Astrocyte (in vitro differentiated cells and primary cell): ENCODE measurements around the gene CHN2. TPM values are rescaled to one million over a fixed set of nuclear protein-coding genes. Genes with fewer than 3 reads are reported as not detected.

Source experiments
- DNase-seq: peaks from one replicate; pipeline ENCODE4 v3.0.0-alpha.2; 2010; ENCODE audit warnings: low read depth
- FAIRE-seq: peaks from 2 replicates; lab custom pipeline; 2011; peaks lifted over from hg19 to GRCh38; lab: Jason Lieb, UNC
- H2AFZ ChIP-seq: 2 replicates; pipeline ENCODE4 v1.6.0; 2012; ENCODE audit warnings: low read depth, low read length, inconsistent platforms
- H3K27ac ChIP-seq: 2 replicates; pipeline ENCODE4 v1.5.1; 2011; ENCODE audit warnings: low read depth, low read length, inconsistent platforms
- H3K27me3 ChIP-seq: 2 replicates; pipeline ENCODE4 v1.6.0; 2011; ENCODE audit warnings: low read length, inconsistent platforms; ENCODE audit not compliant: insufficient read depth
- H3K36me3 ChIP-seq: 2 replicates; pipeline ENCODE4 v1.5.1; 2011; ENCODE audit warnings: low read length, inconsistent platforms; ENCODE audit not compliant: insufficient read depth
- H3K4me1 ChIP-seq: 2 replicates; pipeline ENCODE4 v1.5.1; 2011; ENCODE audit warnings: low read length, inconsistent platforms; ENCODE audit not compliant: insufficient read depth
- H3K4me2 ChIP-seq: 2 replicates; pipeline ENCODE4 v1.6.0; 2012; ENCODE audit warnings: low read length, inconsistent platforms
- H3K4me3 ChIP-seq: 2 replicates; pipeline ENCODE4 v1.5.1; 2011; ENCODE audit warnings: low read depth, mild to moderate bottlenecking, low read length, inconsistent platforms; ENCODE audit not compliant: insufficient read depth
- H3K79me2 ChIP-seq: 2 replicates; pipeline ENCODE4 v1.6.0; 2012; ENCODE audit warnings: mild to moderate bottlenecking, low read length, inconsistent platforms; ENCODE audit not compliant: insufficient read depth
- H3K9ac ChIP-seq: 2 replicates; pipeline ENCODE4 v1.6.0; 2012; ENCODE audit warnings: mild to moderate bottlenecking, low read length, inconsistent platforms
- H3K9me3 ChIP-seq: 2 replicates; pipeline ENCODE4 v1.5.1; 2012; ENCODE audit warnings: low read depth, mild to moderate bottlenecking, low read length, inconsistent platforms; ENCODE audit not compliant: insufficient read depth
- H4K20me1 ChIP-seq: 2 replicates; pipeline ENCODE4 v1.6.0; 2012; ENCODE audit warnings: low read length, inconsistent platforms; ENCODE audit not compliant: insufficient read depth
- H3K27ac Mint-ChIP-seq: one replicate; pipeline ENCODE4 v1.8.0; 2021; ENCODE audit warnings: mild to moderate bottlenecking, mixed read lengths; ENCODE audit not compliant: unreplicated experiment
- H3K27me3 Mint-ChIP-seq: one replicate; pipeline ENCODE4 v1.8.0; 2021; ENCODE audit warnings: low read depth, mixed read lengths; ENCODE audit not compliant: unreplicated experiment
- H3K36me3 Mint-ChIP-seq: one replicate; pipeline ENCODE4 v1.8.0; 2021; ENCODE audit warnings: low read depth, mixed read lengths; ENCODE audit not compliant: unreplicated experiment
- H3K4me1 Mint-ChIP-seq: one replicate; pipeline ENCODE4 v1.8.0; 2021; ENCODE audit warnings: low read depth, mixed read lengths; ENCODE audit not compliant: unreplicated experiment
- H3K4me3 Mint-ChIP-seq: one replicate; pipeline ENCODE4 v1.8.0; 2021; ENCODE audit warnings: mild to moderate bottlenecking, moderate library complexity, mixed read lengths; ENCODE audit not compliant: unreplicated experiment
- H3K9me3 Mint-ChIP-seq: one replicate; pipeline ENCODE4 v1.8.0; 2021; ENCODE audit warnings: mild to moderate bottlenecking, mixed read lengths; ENCODE audit not compliant: unreplicated experiment
- CTCF ChIP-seq: IDR thresholded peaks from 2 replicates; pipeline ENCODE4 v1.5.1; 2011; ENCODE audit warnings: low read depth, mild to moderate bottlenecking, inconsistent platforms, low read length, moderate library complexity; ENCODE audit not compliant: insufficient read depth
- EZH2 ChIP-seq: IDR thresholded peaks from 2 replicates; pipeline ENCODE4 v1.6.1; 2012; ENCODE audit warnings: mild to moderate bottlenecking, low read length, inconsistent platforms; ENCODE audit not compliant: insufficient read depth
- total RNA-seq: library from RNA; stranded (reverse); gene quantifications from 2 replicates; pipeline ENCODE4 v1.2.1, GENCODE V29; 2021

Gene CHN2
- total RNA-seq, 1 donor from 2014 or later, result 2.5 TPM

DNA sequence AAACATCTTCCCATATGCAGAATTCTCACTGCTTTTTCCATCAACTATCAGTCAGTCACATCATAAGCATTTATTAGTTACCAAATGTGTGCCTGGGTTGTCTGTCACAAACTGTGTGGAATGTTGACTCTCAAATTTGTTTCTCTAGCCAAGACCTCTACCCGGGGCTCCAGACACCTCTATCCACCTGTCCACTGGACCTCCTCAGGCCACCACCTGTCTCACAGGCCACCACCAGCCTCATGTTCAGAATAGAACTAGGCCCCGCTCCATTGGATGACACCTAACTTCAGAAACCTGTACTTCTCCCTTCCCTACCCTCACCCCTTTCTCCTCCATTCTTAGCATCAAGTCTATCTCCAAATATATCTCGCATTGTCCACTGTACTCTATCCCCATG is 176.9 kb downstream of the CHN2 start:
- Mint-ChIP-seq H3K4me1 (peaks cover 12% of the 10 kb centered on the region), H3K27ac (no peak overlapping the region), H3K36me3 (no peaks in the 10 kb centered on the region), H3K27me3 (no peaks in the 10 kb centered on the region), H3K4me3 (no peak overlapping the region), H3K9me3 (peaks cover 1% of the 10 kb centered on the region)
- no peaks in the 10 kb centered on the region for H3K4me1 ChIP-seq
- H3K36me3 ChIP-seq, result no peaks in the 10 kb centered on the region
- DNase-seq (no peak), FAIRE-seq (no peak)
- H3K79me2 ChIP-seq, result no peaks in the 10 kb centered on the region
- no peak overlapping the region for H3K4me2 ChIP-seq
- TF ChIP-seq CTCF (no peak), EZH2 (no peak)
- H3K4me3 ChIP-seq, result no peak overlapping the region
- no peaks in the 10 kb centered on the region for H4K20me1 ChIP-seq
- H3K27ac ChIP-seq, result no peak overlapping the region
- no peaks in the 10 kb centered on the region for H3K27me3 ChIP-seq
- no peaks in the 10 kb centered on the region for H3K9me3 ChIP-seq
- no peak overlapping the region for H3K9ac ChIP-seq
- H2AFZ ChIP-seq, result no peak overlapping the region

DNA sequence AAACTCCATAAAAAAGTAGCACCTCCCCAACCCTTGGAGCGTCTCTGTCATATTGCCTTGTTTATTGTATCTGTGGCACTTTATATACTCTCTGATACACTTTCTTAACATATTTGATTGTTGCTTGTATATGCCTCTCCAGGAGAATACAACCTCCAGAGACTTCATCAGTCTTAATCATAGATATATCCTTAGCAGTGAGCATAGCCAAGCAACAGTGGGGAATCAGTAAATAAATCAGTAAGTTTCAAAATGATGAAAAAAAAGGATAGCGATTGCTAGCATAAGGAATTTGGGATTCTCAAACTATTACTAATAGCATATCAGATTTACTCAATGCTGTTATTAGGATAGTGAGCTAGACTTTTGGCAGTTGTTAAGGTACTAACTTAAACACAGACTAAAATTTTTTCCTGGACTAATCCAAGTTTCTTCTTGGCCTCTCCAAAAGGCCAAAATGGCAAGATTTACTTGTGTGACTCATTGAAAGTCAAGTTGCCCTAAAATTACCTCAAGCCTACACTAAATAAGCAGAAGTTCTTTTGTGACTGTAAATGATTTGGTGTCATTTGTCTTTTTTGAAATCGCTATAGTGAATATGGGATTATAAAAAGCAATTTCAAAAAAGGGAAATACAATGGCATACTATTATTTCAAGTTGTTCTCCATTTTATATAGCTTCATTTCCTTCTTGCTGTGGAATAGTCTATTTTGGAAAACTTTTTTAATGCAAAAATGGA is 177.9 kb downstream of the CHN2 start:
- Histone ChIP-seq H3K4me3 (no peak overlapping the region), H3K9me3 (no peaks in the 10 kb centered on the region), H3K4me2 (no peak overlapping the region), H3K27ac (no peak overlapping the region), H3K27me3 (no peaks in the 10 kb centered on the region), H3K79me2 (no peaks in the 10 kb centered on the region), H3K36me3 (no peaks in the 10 kb centered on the region), H2AFZ (no peak overlapping the region), H4K20me1 (no peaks in the 10 kb centered on the region), H3K4me1 (no peaks in the 10 kb centered on the region), H3K9ac (no peak overlapping the region)
- FAIRE-seq, result no peak
- no peaks in the 10 kb centered on the region for H3K36me3 Mint-ChIP-seq
- peak; percentile 56 for DNase-seq
- H3K27ac Mint-ChIP-seq, result no peak overlapping the region
- H3K4me3 Mint-ChIP-seq, result no peak overlapping the region
- no peaks in the 10 kb centered on the region for H3K27me3 Mint-ChIP-seq
- no peaks in the 10 kb centered on the region for H3K9me3 Mint-ChIP-seq
- H3K4me1 Mint-ChIP-seq, result peaks cover 13% of the 10 kb centered on the region
- TF ChIP-seq EZH2 (no peak), CTCF (no peak)
